ENCODE measurements around the gene PRH2. TPM values are rescaled to one million over a fixed set of nuclear protein-coding genes. Genes with fewer than 3 reads are reported as not detected.

The PRH2 gene
- total and polyA plus RNA-seq, 2 of the 4 experiments (the other 2 are of a cell fraction) = 0.34 TPM; not detected in 1

- no peaks in the 10 kb centered on the region for H4K20me1 ChIP-seq (ENCODE audit: insufficient read depth, low read length)
- ATAC-seq (ENCODE audit: low read depth) (no peak), DNase-seq (no peak)
- no peak within 1 kb of the TSS for H3K18ac ChIP-seq (ENCODE audit: low read depth, low read length)
- no peak within 1 kb of the TSS for H3K14ac ChIP-seq (replicated peaks; ENCODE audit: low read depth, low read length)
- no peak within 1 kb of the TSS for H3K27ac ChIP-seq (ENCODE audit: insufficient read depth, low read length)
- dilution Hi-C loops (cut with HindIII; ENCODE audit: low sequenced_read_pairs, unreplicated experiment) = no loop called here
- no peaks in the 10 kb centered on the region for H3K36me3 ChIP-seq (ENCODE audit: control insufficient read depth, insufficient read depth, low read length)
- no CpG with 5 or more reads among the region's 1 CpG for WGBS, 2 experiments (ENCODE audit: extremely low coverage in 2 of 2, insufficient read length in 1 of 2)
- H4K5ac ChIP-seq (ENCODE audit: low read depth, low read length) = no peak within 1 kb of the TSS
- H3K4ac ChIP-seq (ENCODE audit: low read depth, low read length) = no peak within 1 kb of the TSS
- H3K4me2 ChIP-seq (ENCODE audit: low read depth, low read length) = no peak within 1 kb of the TSS
- H3K4me3 ChIP-seq (ENCODE audit: insufficient read depth, low read depth, low read length) = no peak within 1 kb of the TSS
- H2AK9ac ChIP-seq (replicated peaks; ENCODE audit: low read depth, low read length, poor library complexity) = no peak within 1 kb of the TSS
- in situ Hi-C loops (cut with MboI; ENCODE audit: low sequenced_read_pairs) = no loop called here
- H2BK5ac ChIP-seq (ENCODE audit: low read depth, low read length, poor library complexity, severe bottlenecking) = no peak within 1 kb of the TSS
- POLR2A ChIA-PET (ENCODE audit: unreplicated experiment) = no interaction called here
- H3K9me3 ChIP-seq (ENCODE audit: control insufficient read depth, insufficient read depth, low read length) = no peaks in the 10 kb centered on the region
- intact Hi-C loops (cut with micrococcal nuclease) = no loop called here
- H2AK5ac ChIP-seq (ENCODE audit: low read depth, low read length) = no peak within 1 kb of the TSS
- H3K9me1 ChIP-seq (ENCODE audit: insufficient read depth, low read length) = no peaks in the 10 kb centered on the region
- no peaks in the 10 kb centered on the region for H3K4me1 ChIP-seq (ENCODE audit: control insufficient read depth, insufficient read depth, low read length)
- H4K91ac ChIP-seq (ENCODE audit: insufficient read depth, low read depth, low read length) = no peak within 1 kb of the TSS
- no peak within 1 kb of the TSS for H2BK120ac ChIP-seq (ENCODE audit: low read depth, low read length)
- no peak within 1 kb of the TSS for H3K56ac ChIP-seq (ENCODE audit: extremely low read depth, insufficient read depth, low read length)
- no peak within 1 kb of the TSS for H3K23ac ChIP-seq (ENCODE audit: low read depth, low read length)
- TF ChIP-seq NFE2L2 (IDR thresholded peaks at IDR 0.05; ENCODE audit: low read depth, low read length) (no peak), MXI1 (IDR thresholded peaks at IDR 0.05; ENCODE audit: borderline replicate concordance, low read depth, low read length) (no peak), ELK1 (IDR thresholded peaks at IDR 0.05; ENCODE audit: borderline replicate concordance, low read depth, low read length) (no peak), RFX5 (IDR thresholded peaks at IDR 0.05; ENCODE audit: low read depth, low read length) (no peak), CTCF (conservative IDR thresholded peaks at IDR 0.05; ENCODE audit: low read depth, low read length) (no peak), POLR2A (IDR thresholded peaks at IDR 0.05; ENCODE audit: low read depth, low read length) (no peak), MAFK (IDR thresholded peaks at IDR 0.05; ENCODE audit: low read depth, low read length) (no peak), RCOR1 (IDR thresholded peaks at IDR 0.05; ENCODE audit: insufficient replicate concordance, low read length) (no peak), USF2 (IDR thresholded peaks at IDR 0.05; ENCODE audit: low read depth, low read length) (no peak), FOS (IDR thresholded peaks at IDR 0.05; ENCODE audit: low read depth, low read length) (no peak), CHD1 (IDR thresholded peaks at IDR 0.05; ENCODE audit: low read depth, low read length) (no peak), RAD21 (IDR thresholded peaks at IDR 0.05; ENCODE audit: low read length) (no peak), BHLHE40 (IDR thresholded peaks at IDR 0.05; ENCODE audit: low read depth, low read length) (no peak)
- no peak within 1 kb of the TSS for H4K8ac ChIP-seq (ENCODE audit: low read depth in 2 of 2, low read length in 2 of 2)
- H2BK15ac ChIP-seq (ENCODE audit: low read depth, low read length) = no peak within 1 kb of the TSS
- H2AFZ ChIP-seq (replicated peaks; ENCODE audit: low read length, poor library complexity) = no peak within 1 kb of the TSS
- no peaks in the 10 kb centered on the region; a peak in 1 of 4 replicates for H3K79me1 ChIP-seq (ENCODE audit: low read depth in 1 of 2, low read length in 2 of 2)
- CTCF ChIA-PET = interaction anchor here (0.5 to 1.0 kb wide), 2 partner anchors 9 to 10 kb away, joined by 3 to 4 read pairs; no protein-coding TSS in a partner anchor
- no peak within 1 kb of the TSS for H3K9ac ChIP-seq (ENCODE audit: low read depth, low read length)
- H3K27me3 ChIP-seq (ENCODE audit: control insufficient read depth, insufficient read depth, low read length) = no peaks in the 10 kb centered on the region
- BruUV-seq (replicated peaks) = no TSS peak
- no peak within 1 kb of the TSS for H2BK20ac ChIP-seq (ENCODE audit: low read depth, low read length)
Measured at GRCh38 chr12:10909462-10909861, 19.6 kb upstream of the PRH2 start, which contains the start of gene TAS2R13. Gene TAS2R13, minus strand, starts transcription at chr12:10909562. Its CDS starts 264 bp downstream, at chr12:10909298.
